ENCODE results near the gene ADPRHL1.

DNA sequence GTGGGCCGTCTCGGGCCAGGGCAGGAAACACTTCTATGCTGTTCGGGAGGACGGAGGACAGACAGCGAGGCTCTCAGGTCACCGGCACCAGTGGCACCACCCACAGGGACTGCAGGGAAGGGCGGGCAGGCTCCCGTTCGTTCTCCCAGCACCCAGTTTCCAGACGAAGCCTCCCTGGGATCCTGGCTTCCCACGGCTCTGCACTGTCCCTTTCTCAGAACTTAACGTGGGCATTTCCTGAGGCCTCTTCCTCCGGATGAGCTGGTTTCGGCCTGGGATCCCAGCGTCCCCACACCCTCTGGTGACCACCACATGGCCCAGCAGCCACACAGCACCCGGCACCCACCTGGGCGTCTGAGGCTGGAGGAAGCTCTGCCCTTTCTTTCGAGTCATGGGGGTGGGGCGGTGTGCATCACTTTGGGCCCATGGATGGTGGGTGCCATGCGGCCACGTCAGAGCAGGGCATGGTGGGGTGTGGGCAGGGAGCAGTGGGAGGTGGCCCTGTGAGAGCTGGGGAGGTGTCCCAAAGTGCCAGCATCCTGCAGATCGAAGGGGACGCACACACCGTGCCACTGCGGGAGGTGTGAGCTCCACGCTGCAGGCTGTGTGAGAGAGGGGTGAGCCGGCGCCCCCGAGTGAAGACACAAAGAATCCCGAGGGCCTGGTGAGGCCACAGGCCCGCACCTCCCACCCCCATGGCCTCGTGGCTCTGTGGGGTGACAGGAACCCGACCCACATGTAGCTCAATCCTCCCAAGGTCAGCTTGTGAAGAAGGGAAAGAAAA, 50.6 kb downstream of the ADPRHL1 start:
- TF ChIP-seq, protein P1, sequence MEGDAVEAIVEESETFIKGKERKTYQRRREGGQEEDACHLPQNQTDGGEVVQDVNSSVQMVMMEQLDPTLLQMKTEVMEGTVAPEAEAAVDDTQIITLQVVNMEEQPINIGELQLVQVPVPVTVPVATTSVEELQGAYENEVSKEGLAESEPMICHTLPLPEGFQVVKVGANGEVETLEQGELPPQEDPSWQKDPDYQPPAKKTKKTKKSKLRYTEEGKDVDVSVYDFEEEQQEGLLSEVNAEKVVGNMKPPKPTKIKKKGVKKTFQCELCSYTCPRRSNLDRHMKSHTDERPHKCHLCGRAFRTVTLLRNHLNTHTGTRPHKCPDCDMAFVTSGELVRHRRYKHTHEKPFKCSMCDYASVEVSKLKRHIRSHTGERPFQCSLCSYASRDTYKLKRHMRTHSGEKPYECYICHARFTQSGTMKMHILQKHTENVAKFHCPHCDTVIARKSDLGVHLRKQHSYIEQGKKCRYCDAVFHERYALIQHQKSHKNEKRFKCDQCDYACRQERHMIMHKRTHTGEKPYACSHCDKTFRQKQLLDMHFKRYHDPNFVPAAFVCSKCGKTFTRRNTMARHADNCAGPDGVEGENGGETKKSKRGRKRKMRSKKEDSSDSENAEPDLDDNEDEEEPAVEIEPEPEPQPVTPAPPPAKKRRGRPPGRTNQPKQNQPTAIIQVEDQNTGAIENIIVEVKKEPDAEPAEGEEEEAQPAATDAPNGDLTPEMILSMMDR (conservative IDR thresholded peaks at IDR 0.05 in 1 of 2, IDR thresholded peaks at IDR 0.05 in 1 of 2; ENCODE audit: low read depth in 1 of 2, low read length in 2 of 2) = no peak
- no peak for TF ChIP-seq EZH2 (IDR thresholded peaks at IDR 0.05; ENCODE audit: low read length, missing control alignments)

Measured in fibroblast of lung (primary cell).